Activated T-cell treated with anti-CD3 and anti-CD28 coated beads for 1 hour (primary cell): ENCODE results near the gene ADAMTS2.

Experiments
- DNase-seq: peaks from one replicate; pipeline ENCODE4 v3.0.0-alpha.2; 2020; ENCODE audit warnings: low read depth

The ADAMTS2 gene

DNA sequence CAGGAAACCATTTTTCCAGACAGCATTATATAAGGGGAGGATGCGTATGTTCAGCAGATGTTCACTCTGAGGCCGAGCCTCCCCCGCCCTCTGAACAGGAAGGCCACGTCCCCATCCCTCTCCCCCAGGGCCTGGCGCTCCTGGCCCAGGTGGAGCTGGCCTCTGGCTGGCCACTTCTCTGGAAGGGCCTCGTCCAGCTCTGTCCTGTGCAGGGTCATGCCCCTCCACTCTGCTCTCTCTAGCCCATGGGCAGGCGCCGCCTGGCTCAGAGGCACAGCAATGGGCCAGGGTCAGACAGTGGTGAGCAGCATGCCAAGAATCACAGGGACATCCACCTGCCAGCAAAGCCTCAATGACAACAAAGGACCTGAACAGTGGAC lies 34.2 kb downstream of the ADAMTS2 start:
- DNase-seq = no peak

DNA sequence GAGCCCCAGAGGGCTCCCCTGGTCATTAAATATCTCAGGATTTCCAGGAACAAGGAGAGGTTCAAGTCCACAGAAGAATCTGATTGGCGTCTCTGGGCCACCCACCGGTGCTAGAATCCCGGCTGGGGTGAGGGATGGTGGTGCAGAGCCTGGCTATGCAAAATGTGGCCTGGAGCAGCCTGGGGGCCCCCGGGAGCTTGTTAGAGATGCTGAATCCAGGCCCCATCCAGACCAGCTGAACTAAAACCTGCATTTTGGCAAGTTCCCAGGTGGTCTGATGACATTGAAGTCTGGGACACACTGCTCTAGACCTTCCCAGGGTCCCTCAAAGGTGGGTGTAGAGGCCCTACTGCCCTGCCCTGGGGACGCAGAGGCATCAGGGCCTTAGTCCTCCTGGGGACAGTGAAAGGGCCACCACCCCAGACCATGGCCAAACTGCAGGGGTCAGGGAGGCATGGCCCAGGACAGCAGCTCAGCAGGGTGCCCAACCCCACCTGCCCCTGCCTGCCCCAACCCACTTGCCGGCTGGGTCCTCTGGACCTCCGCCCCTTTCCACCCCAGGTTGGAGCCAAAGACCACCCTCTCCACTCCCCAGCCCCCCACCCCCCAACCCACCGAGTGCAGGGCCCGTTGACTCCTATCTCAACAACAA lies 34.7 kb downstream of the ADAMTS2 start:
- DNase-seq = no peak

DNA sequence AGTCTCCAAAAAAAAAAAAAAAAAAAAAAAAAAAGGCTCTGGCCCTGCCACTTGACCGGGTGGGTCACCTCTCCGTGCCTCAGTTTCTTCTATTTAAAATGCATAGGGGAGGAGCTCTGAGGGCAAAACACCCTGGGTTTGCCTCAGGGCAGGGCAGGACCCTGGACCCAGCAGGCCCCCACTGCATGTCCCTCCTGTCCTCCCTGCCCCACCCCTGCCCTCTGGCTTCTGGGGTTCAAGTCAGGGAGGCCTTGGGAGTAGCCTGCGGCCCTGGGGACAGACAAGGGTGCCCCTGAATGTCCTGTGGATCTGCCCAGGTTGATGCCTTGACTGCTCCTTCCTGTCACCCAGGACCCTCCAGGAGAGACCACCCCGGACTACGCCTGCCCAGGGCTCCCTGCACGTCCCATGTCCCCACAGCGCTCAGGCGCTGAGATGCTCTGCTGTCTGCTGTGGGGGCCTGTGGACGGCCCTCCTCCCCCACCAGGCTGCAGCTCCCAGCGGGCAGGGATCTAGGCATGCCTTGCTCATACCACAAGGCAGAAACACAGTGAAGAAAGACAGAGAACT lies 35.4 kb downstream of the ADAMTS2 start:
- DNase-seq = no peak

DNA sequence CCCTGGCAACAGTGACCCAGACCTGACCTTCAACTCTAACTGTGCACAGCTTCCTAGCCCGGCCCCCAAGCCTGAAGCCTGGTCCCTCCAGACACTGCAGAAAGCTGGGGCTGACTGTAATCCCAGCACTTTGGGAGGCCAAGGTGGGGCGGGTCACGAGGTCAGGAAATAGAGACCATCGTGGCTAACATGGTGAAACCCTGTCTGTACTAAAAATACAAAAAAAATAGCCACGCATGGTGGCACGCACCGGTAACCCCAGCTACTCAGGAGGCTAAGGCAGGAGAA lies 35.9 kb downstream of the ADAMTS2 start:
- DNase-seq = no peak

DNA sequence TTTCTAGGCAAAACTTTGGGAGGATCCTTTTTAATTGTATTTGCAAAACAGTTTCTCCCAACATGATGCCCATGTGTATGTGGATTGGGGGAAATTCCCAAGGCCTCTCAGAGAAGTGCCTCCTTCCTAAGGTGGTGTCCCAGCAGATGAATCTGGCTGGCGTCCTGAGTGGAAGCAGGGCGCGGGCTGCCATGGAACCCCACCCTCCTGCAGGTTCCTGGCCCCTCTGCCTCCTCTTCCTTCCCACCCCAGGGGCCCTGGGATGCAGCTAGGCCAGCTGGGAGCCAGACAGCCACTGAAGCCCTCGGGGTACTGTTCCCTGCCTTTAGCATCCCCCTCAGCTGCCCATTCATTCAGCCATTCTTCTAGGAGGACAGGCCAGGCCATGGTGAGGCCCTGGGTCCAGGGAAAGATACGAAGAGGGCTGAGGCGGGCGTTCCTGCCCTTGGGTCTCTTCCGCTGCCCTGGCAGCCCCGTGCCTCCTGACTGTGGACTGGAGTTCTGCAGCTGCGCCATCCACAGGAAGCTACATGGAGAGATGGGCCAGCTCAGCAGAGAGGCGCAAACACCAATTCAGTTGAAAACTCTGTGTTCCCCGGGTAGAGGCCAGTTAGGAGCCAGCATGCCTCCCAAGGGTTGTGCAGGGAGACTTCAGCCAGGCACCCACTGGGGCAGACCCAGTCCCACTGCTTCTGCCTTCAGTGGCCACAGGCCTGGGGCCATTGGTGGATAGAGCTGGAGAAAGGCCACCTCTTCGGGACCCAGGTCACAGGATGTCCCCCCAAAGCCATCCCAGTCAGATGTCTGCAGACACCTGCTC lies 36.5 kb downstream of the ADAMTS2 start:
- DNase-seq = no peak

DNA sequence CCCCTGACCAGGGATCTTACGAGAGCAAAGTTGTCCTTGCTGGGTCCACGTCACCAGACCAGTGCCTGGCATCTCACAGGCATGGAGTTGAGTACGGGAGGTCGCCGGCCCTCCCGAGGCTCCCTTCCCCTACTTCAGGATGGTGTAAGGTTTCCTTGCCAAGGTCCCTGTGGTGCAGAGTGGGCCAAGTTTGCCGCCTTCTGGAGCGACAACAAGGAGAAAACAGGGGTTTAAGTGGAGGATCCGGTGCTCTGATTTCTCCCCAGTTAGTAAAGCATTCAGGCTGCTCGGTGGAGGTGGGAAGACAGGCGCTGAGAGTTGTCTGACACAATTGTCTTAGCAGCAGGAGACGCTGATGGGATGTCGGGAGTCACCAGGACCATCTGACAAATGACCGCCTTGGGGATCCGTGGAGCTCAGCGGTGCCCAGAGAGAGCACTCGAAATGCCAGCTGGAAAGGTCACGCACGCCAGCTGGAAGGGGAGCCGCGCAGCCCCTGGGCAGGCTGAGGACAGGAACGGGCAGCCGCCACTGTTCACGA lies 37.3 kb downstream of the ADAMTS2 start:
- no peak for DNase-seq

DNA sequence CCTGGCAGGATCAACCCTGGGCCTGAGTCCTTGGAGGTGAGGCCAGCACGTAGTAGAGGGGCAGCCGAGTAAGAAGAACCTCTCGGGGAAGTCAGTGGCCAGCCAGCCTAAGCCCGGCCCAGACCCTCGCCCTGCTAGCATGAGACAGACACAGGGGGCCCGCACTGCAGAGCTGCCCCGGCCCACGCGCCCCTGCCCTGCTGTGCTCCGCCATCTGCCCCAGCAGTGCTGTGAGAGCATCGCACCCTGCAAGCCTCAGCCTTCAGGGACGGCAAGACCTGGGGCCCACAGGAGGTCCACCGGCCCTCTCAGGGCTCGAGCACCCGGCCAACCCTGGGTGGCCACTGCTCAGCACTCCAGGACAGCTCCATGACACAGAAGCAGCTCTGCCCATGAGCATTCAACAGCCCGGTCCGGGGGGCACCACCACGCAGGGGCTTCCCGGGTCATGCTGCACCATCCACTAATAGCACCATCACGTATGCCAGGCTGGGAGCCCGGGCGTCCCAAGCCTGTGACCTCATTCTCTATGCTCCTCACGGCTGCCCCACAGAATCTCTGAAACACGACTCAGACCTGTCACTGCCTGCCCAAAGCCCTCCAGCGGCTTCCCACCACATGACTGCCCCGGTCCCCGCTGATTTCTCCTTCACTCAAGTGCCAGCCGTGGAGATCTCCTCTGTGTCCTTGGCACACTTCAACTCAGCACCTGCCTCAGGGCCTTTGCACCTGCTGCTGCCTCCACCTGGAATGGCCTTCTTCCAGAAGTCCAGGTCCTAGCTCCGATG lies 38.1 kb downstream of the ADAMTS2 start:
- no peak for DNase-seq

DNA sequence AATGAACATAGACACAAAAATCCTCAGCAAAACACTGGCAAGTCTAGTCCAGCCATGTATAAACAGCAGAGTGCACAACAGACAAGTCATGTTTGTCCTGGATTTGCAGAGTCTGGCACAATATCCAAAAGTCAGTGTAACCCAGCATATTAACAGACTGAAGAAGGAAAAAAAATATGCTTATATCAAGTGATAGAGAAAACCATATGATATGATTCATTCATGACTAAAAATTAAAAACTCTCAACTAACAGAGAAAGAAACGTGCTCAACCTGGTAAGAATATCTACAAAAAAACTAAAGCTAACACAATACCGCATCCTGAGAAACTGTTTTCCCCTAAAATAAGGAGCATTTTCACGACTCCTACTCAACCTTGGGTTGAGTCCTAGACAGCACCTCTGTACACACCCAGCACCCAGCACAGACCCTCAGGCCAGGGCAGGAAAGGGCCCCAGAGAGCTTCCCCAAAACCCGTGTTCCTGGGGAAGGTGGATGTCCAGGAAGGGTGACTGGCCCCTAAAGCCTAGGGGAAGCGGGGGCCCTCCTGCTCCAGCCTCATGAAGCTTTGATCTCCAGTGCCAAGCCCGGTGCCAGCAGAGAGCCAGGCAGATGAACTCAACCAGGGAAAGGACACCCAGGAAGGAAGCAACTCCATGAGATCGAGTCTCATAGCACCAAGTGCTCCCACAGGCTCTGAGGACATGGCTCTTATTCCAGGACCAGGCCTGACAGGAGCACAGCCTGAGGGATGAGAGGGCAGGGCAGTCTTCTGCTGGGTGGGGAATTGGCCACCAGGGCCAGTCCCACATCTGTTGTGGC lies 38.9 kb downstream of the ADAMTS2 start:
- DNase-seq = no peak

DNA sequence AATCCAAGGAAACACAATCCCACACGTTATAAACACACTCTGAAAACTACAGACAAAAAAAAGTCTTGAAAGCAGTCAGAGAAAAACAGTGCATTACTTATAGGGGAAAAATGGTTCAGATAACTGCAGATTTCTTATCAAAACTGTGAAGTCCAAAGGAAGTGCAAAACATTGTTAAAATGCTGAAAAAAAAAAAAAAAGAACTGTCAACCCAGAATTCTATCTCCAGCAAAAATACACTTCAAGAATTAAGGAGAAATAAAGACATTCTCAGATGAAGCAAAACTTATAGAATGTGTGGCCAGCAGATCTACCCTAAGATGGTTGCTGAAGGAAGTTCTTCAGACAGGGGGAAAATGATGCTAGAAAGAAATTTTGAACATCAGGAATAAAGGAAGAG lies 40.4 kb downstream of the ADAMTS2 start:
- no peak for DNase-seq

DNA sequence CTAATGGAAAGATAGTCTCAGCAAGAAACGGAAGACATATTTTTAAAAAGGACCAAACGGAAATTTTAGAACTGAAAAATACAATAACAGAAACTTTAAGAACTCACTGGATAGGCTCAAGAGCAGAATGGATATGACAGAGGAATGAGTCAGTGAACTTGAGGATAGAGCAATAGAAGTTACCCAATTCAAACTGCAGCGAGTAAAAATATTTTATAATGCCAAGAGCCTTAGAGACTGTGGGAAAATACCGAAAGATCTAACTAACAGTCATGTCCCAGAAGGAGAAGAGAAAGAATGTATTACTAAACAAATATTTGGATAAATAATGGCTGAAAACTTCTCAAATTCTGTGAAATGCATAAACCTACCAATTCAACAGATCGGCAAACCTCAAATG lies 40.8 kb downstream of the ADAMTS2 start:
- no peak for DNase-seq

DNA sequence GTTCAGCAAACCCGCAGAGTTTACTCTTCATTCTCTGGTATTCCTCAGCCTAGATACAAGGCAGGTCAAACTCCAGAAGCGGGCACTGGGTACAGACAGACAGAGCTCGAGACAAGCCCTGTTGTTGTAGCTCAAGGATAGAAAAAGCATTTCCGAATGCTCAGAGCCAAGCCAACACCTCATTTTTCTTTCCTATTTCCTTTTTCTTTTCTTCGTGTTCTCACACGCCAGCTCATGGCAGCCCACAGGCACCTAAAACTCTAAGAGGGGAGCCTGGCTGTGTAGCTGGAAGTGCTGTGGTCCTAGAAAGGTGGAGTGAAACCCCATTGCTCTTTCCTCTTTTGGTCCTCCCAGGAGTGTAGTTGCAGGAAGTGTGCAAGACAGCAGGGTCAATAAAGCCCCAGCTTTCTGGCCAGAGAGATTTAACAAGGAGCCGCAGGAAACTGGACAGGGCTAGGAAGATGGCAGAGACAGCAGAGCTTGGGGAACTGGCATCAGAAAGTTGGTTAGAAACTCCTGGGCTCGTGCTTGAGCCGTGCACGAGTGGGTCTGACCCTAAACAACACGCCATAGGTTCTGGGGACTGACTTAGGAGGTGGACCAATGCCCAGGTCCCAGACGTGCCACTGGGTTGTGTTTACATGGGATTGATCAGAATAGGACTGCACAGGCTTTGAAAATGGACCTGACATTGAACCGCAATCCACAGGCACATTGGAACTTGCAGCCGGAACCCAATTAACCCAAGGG lies 41.6 kb downstream of the ADAMTS2 start:
- no peak for DNase-seq

DNA sequence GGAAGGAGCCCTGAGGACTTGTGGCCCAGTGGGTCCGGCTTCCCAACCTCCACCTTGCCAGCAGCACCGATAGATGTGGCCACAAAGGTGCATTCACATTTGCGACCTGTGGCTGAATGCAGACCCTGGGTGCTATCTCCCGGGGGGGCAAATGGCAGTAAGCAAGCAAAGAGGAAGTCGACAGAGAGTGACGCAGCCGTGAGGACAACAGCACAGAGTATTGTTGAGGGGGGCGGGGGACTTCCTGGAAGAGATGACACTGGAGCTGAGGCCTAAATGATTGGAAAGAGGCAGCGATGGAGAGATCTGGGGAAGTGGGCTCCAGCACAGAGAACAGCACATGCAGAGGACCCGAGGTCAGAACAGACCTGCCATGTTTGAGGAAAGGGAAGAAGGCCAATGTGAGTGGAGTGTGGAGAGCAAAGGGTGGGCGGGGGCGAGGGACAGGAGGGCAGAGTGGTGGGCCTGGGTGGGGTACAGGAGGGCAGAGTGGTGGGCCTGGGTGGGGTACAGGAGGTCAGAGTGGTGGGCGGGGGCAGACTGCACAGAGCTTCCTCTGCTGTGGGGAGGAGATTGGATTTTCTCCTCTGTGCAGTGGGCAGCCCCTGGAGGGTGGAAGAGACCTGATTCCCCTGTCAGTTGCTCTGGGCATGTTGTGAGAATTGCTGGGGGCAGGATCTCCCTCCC lies 42.6 kb downstream of the ADAMTS2 start:
- DNase-seq = no peak

DNA sequence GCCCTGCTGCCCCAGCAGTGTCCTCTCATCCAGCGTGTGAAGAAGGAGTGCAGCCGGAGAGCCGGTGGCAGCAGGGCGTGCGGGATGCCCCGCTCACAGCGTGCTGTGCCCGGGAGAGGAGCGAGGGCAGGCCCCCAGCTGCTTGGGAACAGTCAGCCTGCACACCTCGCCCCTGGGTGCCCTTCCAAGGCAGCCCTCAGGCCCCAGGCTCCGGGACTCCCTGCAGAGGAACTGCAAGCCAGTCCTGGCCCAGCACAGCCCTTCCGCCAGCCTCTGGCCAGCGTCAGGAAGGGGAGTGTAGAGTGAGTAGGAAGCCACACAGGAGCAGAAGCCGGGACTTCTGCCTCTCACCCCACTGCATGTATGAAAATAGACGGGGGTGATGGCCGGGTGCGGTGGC lies 43.5 kb downstream of the ADAMTS2 start:
- no peak for DNase-seq

DNA sequence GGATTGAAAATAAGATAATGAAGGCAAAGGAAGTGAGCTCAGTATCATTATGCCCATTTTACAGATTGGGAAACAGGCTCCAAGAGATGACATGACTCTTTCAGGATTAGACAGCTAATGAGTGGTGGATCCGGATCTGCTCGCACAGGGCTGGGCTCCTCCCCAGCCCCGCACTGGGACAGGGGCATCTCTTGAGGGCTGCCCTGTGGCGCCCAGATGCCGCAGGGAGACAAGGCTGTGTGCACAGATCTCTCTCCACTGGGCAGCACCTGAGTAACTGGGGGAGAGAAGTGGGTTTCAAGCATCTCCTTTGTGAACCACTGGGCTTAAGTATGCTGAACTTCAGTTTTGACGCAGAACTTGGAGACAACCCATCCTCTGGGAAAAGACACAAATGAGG lies 43.9 kb downstream of the ADAMTS2 start:
- no peak for DNase-seq

DNA sequence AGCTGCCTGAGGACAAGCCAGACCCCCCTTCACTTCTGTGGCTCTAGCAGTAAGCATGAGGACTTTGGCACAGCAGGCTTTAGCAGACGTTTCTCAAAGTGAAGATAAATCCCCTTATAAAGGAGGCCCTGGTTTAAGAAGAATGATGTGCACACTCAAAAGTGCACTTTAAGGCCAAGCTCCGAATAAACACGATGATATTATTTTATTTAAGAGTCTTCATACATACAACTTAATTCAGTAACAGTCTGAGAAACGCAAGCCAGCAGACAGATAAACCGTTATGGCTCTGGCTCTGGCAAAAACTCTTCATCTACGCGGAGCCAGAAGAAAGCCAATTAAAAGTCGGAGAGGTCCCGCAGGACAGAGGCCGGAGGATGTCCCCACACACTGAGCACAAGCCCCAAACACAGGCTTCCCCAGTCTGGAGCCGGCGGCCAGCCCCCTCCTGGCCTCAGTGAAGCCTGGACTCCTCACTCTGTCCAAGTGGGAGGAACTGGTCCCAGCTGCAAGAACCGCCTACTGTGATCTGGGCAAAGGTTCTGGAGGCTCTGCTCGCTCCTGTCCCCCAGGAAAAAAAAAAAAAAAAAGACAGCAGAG lies 44.6 kb downstream of the ADAMTS2 start:
- no peak for DNase-seq

DNA sequence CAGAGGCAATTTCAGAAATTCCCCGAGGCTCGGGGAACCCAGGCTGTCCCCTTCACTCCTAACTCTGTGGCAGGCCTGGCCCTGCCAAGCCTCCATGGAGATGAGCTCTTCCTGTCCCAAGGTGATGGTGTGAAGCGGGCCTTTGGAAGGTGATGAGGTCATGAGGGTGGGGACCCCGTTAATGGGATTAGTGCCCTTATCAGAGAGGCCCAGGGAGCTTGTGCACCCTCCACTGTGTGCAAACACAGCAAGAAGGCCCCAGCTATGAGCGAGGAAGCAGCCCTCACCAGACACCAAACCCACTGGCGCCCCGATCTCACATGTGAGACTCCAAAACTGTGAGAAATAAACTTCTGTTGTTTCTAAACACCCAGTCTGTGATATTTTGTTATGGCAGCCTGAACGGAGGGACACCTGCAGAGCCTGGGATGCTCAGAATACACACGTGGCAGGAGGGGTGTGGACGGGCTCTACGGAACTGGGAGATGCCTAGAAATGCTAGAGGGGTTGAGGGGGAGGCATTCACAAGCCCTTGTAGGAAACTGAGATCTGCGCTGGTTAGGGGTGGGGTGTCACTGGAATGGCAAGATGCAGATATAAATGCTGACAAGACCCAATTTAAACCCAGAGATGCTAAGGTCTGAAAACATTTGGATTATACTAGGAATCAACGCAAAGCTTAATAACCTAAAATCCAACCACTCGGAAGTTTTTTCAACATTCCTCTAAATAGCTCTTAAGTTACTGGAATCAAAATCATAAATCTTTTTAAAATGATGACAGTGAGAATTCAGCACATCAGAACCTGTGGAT lies 46.9 kb downstream of the ADAMTS2 start:
- no peak for DNase-seq

DNA sequence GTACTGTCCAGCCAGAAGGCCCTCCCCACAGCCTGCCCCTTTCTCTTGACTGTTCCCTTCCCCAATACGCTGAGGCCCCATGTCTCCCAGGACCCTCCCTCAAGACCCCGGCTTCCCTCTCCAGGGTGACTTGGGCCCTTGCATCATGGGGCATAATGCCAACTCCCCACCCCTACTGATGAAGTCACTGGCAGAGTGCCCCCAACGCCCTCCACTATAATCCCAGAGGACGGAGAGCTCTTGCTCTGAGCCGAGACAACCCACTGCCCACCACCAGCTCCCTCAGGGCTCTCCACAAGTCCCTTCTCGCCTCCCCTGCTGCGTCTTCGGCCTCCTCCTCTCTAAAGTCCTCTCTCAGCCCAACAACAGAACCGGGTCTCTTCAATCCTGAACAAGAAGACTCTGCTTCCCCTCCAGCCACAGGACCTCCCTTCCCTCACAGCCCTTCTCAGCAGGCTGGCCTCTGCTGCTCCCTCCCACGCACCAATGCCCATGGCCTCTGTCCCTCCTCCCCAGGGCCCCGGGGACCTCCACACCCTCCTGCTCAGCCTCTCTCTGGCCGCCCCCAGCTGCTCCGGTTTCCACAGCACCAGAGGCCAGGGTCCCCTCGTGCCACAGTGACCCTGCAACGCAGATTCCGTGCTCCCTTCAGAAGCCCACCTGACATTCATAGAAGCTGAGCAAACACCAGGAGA lies 47.6 kb downstream of the ADAMTS2 start:
- no peak for DNase-seq

DNA sequence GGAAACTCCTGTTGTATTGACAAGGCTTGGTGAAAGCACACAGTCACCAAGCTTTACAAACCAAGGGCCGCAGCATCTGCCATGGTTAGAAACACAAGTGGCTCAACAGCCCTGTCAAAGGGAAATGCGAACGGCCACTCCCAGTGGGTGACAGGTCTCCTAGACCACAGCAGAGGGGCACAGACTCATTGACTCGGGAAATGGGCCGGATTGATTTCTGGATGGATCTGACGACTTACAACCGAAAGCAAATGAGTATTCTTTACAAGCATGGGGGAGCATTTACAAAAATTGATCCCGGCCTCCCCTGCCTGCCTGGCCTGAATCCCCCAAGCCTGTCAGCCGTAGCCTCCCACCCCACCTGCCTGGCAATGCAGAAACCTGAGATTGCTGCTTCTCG lies 48.2 kb downstream of the ADAMTS2 start:
- no peak for DNase-seq
